Measurements from ENCODE around the gene CD83.

The CD83 gene

DNA sequence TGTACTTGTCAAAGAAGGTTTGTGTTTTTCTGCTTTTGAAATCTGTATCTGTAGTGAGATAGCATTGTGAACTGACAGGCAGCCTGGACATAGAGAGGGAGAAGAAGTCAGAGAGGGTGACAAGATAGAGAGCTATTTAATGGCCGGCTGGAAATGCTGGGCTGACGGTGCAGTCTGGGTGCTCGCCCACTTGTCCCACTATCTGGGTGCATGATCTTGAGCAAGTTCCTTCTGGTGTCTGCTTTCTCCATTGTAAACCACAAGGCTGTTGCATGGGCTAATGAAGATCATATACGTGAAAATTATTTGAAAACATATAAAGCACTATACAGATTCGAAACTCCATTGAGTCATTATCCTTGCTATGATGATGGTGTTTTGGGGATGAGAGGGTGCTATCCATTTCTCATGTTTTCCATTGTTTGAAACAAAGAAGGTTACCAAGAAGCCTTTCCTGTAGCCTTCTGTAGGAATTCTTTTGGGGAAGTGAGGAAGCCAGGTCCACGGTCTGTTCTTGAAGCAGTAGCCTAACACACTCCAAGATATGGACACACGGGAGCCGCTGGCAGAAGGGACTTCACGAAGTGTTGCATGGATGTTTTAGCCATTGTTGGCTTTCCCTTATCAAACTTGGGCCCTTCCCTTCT is 18.4 kb downstream of the CD83 start:
- no peak overlapping the region for H3K4me3 ChIP-seq (ENCODE audit: low read depth, low read length)
- no peak for DNase-seq (ENCODE audit: low read depth)
- TF ChIP-seq, protein P1, sequence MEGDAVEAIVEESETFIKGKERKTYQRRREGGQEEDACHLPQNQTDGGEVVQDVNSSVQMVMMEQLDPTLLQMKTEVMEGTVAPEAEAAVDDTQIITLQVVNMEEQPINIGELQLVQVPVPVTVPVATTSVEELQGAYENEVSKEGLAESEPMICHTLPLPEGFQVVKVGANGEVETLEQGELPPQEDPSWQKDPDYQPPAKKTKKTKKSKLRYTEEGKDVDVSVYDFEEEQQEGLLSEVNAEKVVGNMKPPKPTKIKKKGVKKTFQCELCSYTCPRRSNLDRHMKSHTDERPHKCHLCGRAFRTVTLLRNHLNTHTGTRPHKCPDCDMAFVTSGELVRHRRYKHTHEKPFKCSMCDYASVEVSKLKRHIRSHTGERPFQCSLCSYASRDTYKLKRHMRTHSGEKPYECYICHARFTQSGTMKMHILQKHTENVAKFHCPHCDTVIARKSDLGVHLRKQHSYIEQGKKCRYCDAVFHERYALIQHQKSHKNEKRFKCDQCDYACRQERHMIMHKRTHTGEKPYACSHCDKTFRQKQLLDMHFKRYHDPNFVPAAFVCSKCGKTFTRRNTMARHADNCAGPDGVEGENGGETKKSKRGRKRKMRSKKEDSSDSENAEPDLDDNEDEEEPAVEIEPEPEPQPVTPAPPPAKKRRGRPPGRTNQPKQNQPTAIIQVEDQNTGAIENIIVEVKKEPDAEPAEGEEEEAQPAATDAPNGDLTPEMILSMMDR (IDR thresholded peaks at IDR 0.05; ENCODE audit: low read depth, low read length, missing control alignments): no peak

DNA sequence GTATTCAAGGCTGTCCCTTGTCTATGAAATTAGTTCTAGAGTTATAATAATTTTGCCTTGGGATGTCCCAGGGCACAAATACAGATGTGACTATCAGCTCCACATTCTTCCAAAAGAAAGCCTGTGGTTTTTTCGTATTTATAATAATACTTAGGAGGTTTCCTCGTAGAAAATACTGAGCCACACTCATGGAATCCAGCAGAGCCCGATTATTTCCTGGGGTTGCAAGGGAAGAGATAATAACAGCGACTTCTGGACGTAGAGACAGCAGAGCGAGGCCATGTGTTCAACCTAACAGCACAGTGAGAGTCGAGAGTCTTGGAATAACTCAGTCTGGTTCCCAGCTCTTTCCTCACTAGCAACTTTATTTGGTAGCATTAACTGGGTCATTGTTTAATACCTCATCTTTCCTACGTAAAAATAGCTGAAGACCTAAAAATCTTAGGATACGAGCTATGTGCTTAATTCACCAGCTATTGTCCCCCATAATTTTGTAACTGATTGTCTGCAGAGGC is 21.2 kb downstream of the CD83 start:
- TF ChIP-seq, protein P1 (IDR thresholded peaks at IDR 0.05; ENCODE audit: low read depth, low read length, missing control alignments): no peak
- H3K4me3 ChIP-seq (ENCODE audit: low read depth, low read length): no peak overlapping the region
- no peak for DNase-seq (ENCODE audit: low read depth)

DNA sequence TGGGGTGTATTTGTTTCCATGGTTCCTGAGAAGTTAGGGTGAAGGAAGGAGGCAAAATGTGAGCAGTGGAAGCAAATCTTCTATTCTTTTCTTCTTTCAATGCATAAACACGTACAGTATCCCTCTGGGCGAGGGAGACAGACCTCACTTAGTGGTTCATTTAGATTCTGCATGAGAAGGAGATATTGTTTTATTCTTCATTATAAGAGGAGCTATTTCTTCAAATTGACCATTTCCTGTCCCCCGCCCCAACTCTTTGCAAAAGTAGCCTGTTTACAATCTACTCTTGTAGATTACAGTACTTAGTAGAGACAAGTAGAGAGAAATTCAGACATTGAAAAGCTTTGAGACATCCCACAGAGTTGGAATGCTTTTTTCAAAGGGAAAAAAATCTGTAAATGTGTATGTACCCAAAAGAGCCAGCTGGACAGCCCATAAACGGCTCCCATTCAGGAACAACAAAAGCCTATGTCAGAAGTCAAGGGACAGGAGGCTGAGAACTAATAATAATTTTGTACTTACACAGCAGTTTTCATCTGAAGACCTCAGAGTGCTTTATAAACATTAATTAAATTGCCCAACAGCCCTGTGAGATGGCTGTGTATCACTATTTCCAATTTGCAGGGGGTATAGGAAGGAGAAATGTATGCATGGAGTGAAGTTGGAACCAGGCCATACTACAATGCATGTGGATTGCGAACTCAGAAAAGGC is 23.9 kb downstream of the CD83 start:
- TF ChIP-seq, protein P1 (IDR thresholded peaks at IDR 0.05; ENCODE audit: low read depth, low read length, missing control alignments): no peak
- DNase-seq (ENCODE audit: low read depth): no peak
- H3K4me3 ChIP-seq (ENCODE audit: low read depth, low read length): no peak overlapping the region

DNA sequence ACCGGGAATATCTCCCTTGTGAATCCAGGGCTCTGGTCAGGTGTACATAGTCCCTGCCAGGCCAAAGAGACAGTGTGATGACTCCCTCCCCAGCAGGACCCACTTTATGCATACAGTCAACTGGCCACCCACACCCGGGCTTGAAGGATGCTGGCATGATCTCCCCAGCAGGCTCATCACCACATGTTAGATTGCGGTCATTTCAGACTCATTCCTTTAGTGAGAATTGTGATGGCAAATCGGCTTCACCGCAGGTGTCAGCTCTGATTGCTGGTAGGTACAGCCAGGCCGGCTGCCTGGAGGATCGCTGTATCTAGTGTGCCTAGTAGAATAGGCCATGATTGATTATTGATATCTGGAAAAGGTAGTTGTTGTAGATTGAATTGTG is 24.5 kb downstream of the CD83 start:
- TF ChIP-seq, protein P1 (IDR thresholded peaks at IDR 0.05; ENCODE audit: low read depth, low read length, missing control alignments): no peak
- no peak for DNase-seq (ENCODE audit: low read depth)
- no peak overlapping the region for H3K4me3 ChIP-seq (ENCODE audit: low read depth, low read length)

DNA sequence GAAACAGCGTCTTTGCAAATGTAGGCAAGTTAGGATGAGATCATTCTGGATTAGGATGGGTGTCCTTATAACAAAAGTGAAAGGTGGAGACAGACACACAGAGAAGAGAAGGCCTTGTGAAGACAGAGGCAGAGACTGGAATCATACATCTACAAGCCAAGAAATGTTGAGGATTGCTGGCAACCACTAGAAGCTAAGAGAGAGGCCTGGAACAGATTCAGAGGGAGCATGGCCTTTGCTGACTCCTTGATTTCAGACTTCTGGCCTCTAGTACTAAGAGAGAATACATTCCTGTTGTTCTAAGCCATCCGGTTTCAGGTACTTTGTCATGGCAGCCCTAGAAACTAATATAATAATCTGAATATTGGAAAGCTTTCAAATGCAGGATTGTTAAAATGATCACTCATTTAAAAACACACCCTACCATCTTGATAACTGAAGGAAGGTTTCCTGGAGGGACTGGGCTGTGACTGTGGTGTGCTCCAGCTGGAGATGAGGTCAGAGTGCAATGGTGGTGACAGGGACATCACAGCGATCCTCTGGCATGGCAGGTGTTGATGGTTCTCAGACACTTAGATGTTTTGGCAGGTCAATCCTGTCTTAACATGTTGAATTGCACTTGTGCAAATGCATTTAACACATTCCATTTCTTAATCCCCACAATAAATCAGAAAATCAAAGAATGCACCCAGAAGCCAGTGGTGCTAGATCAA is 25.1 kb downstream of the CD83 start:
- no peak overlapping the region for H3K4me3 ChIP-seq (ENCODE audit: low read depth, low read length)
- no peak for DNase-seq (ENCODE audit: low read depth)
- TF ChIP-seq, protein P1 (IDR thresholded peaks at IDR 0.05; ENCODE audit: low read depth, low read length, missing control alignments): no peak

DNA sequence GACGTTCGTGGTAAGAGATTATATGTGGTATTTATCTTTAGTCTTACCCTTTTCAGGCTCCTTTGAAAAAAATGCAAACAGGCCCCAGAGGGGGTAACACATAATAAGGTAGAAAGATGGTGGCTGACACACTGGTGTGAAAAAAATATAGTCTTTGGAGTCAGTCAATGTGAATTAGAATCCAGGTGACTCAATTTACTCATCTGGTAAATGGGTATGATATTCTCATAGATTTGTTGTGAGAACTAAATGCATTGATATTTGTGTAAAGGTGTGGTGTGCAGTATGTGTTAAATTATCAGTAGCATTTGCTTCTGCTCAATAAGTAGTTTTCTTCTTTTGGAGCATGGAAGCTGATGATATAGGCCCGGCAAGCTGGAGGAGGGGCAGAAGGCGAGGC is 25.7 kb downstream of the CD83 start:
- no peak for DNase-seq (ENCODE audit: low read depth)
- TF ChIP-seq, protein P1 (IDR thresholded peaks at IDR 0.05; ENCODE audit: low read depth, low read length, missing control alignments): no peak
- H3K4me3 ChIP-seq (ENCODE audit: low read depth, low read length): no peak overlapping the region
